Fibroblast of lung (primary cell): ENCODE data around the gene KIF1A. TPM values are rescaled to one million over a fixed set of nuclear protein-coding genes. Genes with fewer than 3 reads are reported as not detected.
"Not testable (repeated sequence)": the region's sequence is repeated elsewhere in the genome, so short reads cannot be mapped to it uniquely, and the experiment has no call there.

ENCODE experiments used
- DNase-seq, 2 donors: peaks; one replicate each; pipeline versions ENCODE4 v3.0.0 to v3.0.0-alpha.2; 2010; ENCODE audit warnings: low read depth in 2 of 2
- H2AFZ ChIP-seq: 2 replicates; pipeline ENCODE4 v1.5.1; 2012; ENCODE audit warnings: low read length, control low read depth, inconsistent platforms
- H3K27ac ChIP-seq: 2 replicates; pipeline ENCODE4 v1.5.1; 2011; ENCODE audit warnings: low read length, control low read depth; ENCODE audit not compliant: insufficient read depth
- H3K27me3 ChIP-seq: 2 replicates; pipeline ENCODE4 v1.5.1; 2011; ENCODE audit warnings: mild to moderate bottlenecking, low read length; ENCODE audit not compliant: control insufficient read depth, insufficient read depth
- H3K36me3 ChIP-seq: 2 replicates; pipeline ENCODE4 v1.5.1; 2011; ENCODE audit warnings: low read length; ENCODE audit not compliant: control insufficient read depth, insufficient read depth
- H3K4me1 ChIP-seq: 2 replicates; pipeline ENCODE4 v1.5.1; 2011; ENCODE audit warnings: low read length; ENCODE audit not compliant: control insufficient read depth, insufficient read depth; ENCODE audit errors: extremely low read depth
- H3K4me2 ChIP-seq: 2 replicates; pipeline ENCODE4 v1.5.1; 2011; ENCODE audit warnings: low read length, control low read depth; ENCODE audit not compliant: insufficient read depth; ENCODE audit errors: extremely low read depth
- H3K4me3 ChIP-seq, 4 experiments: fragments of 200-600 bp in 1 of 4; sonication (generic) in 1 of 4; replicated peaks in 1 of 4; 2 replicates each; pipeline ENCODE4 v1.5.1; 2011 to 2016; ENCODE audit warnings: low read length in 4 of 4, low read depth in 3 of 4, mild to moderate bottlenecking in 3 of 4, control low read depth in 2 of 4, inconsistent platforms in 1 of 4, mixed read lengths in 1 of 4; ENCODE audit not compliant: insufficient read depth in 1 of 4; ENCODE audit errors: control extremely low read depth in 1 of 4
- H3K79me2 ChIP-seq: 2 replicates; pipeline ENCODE4 v1.5.1; 2012; ENCODE audit warnings: mild to moderate bottlenecking, low read length, inconsistent platforms; ENCODE audit not compliant: control insufficient read depth, insufficient read depth
- H3K9ac ChIP-seq: 2 replicates; pipeline ENCODE4 v1.5.1; 2011; ENCODE audit warnings: mild to moderate bottlenecking, low read length, control low read depth; ENCODE audit not compliant: insufficient read depth
- H3K9me3 ChIP-seq: 2 replicates; pipeline ENCODE4 v1.5.1; 2012; ENCODE audit warnings: low read depth, low read length; ENCODE audit not compliant: control insufficient read depth, insufficient read depth
- H4K20me1 ChIP-seq: 2 replicates; pipeline ENCODE4 v1.5.1; 2011; ENCODE audit warnings: low read length; ENCODE audit not compliant: control insufficient read depth, insufficient read depth; ENCODE audit errors: extremely low read depth
- polyA plus RNA-seq, 2 donors: library from polyadenylated mRNA; depleted of rRNA in 1 of 2; stranded (reverse) in 1 of 2; unstranded in 1 of 2; fragments of >200 nt; gene quantifications; 2 replicates each; pipeline ENCODE4 v1.2.1, GENCODE V29; 2011 to 2012; ENCODE audit warnings: missing spikeins in 1 of 2
- total RNA-seq: library from RNA; depleted of rRNA; stranded (reverse); fragments of >200 nt; gene quantifications from 2 replicates; pipeline ENCODE4 v1.2.1, GENCODE V29; 2014

KIF1A gene
- total and polyA plus RNA-seq, 2 donors (not counting 1 experiment from before 2014, with no cell fraction given), result 0.05 TPM; not detected in 1

- not testable (repeated sequence) for H4K20me1 ChIP-seq, DNase-seq, H3K27ac ChIP-seq, H3K79me2 ChIP-seq, H3K36me3 ChIP-seq, H2AFZ ChIP-seq, H3K4me2 ChIP-seq, H3K9ac ChIP-seq, H3K27me3 ChIP-seq, H3K4me3 ChIP-seq, H3K9me3 ChIP-seq, H3K4me1 ChIP-seq
Measured at GRCh38 chr2:240683329-240683979, 136.6 kb downstream of the KIF1A start.

DNA sequence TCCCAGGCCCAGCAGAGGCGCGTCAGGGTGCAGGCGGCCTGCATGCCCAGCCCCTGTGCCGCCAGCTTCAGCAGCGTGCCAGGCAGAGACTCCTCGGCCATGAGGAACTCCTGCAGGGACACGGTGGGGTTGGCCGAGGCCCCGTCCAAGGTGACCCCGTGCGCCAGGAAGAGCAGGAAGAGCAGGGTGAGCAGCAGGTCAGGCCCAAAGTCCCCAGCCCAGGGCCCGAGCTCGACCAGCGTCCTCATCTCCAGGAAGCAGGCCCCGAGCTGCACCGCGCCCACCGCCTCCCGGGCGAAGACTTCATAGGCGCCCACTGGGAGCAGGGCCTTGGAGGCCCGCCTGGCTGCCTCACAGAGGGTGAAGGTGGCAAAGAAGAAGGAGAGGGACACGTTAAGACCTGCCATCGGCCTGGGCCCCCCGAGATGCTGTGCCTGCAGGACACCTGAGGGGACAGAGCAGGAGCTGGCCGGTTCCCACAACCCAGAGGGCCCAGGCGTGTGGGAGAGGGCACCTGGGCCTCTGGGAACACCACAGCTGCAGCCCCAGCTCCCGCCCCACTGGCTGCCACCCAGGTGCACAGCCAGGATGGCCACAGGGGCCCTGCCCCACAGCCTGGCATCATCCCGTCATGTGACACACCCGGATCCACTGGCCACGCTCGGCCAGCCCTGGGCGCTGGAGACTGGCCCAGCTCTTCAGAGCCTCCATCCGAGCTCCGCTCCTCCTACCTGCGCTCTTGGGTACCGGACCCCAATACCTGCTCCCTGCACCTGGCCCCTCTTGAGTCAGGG lies 137.4 kb downstream of the KIF1A start, which contains the start of gene AQP12B:
Gene AQP12B (minus strand): TSS at position 455 of the 794 bp plus-strand sequence. CDS start 48 bp downstream, at position 407.
- not testable (repeated sequence) for H3K4me3 ChIP-seq, H4K20me1 ChIP-seq, H3K79me2 ChIP-seq, H3K4me1 ChIP-seq, H3K4me2 ChIP-seq, H2AFZ ChIP-seq, H3K27me3 ChIP-seq, H3K36me3 ChIP-seq, H3K9me3 ChIP-seq, DNase-seq, H3K9ac ChIP-seq, H3K27ac ChIP-seq

- not testable (repeated sequence) for H2AFZ ChIP-seq, H3K27ac ChIP-seq, H3K36me3 ChIP-seq, H3K27me3 ChIP-seq, H3K4me3 ChIP-seq, H3K4me1 ChIP-seq, H4K20me1 ChIP-seq, DNase-seq, H3K9ac ChIP-seq, H3K4me2 ChIP-seq, H3K79me2 ChIP-seq, H3K9me3 ChIP-seq
Measured at GRCh38 chr2:240680185-240680584, 139.8 kb downstream of the KIF1A start.

GRCh38 chr2:240678909-240679308 lies 141.1 kb downstream of the KIF1A start:
- not testable (repeated sequence) for H3K27ac ChIP-seq, H3K36me3 ChIP-seq, DNase-seq, H4K20me1 ChIP-seq, H3K9ac ChIP-seq, H3K9me3 ChIP-seq, H3K4me2 ChIP-seq, H3K4me1 ChIP-seq, H3K4me3 ChIP-seq, H3K27me3 ChIP-seq, H3K79me2 ChIP-seq, H2AFZ ChIP-seq

- H3K36me3 ChIP-seq, H2AFZ ChIP-seq, H3K9ac ChIP-seq, H3K9me3 ChIP-seq, H3K27me3 ChIP-seq, H4K20me1 ChIP-seq, H3K27ac ChIP-seq, H3K79me2 ChIP-seq, DNase-seq, H3K4me1 ChIP-seq, H3K4me3 ChIP-seq, H3K4me2 ChIP-seq: not testable (repeated sequence)
Measured at GRCh38 chr2:240678043-240678442, 142.0 kb downstream of the KIF1A start.

GRCh38 chr2:240675345-240675744 lies 144.7 kb downstream of the KIF1A start:
- not testable (repeated sequence) for H3K9me3 ChIP-seq, H3K4me1 ChIP-seq, H3K4me2 ChIP-seq, H2AFZ ChIP-seq, H3K79me2 ChIP-seq, H4K20me1 ChIP-seq, H3K9ac ChIP-seq, H3K27me3 ChIP-seq, H3K27ac ChIP-seq, DNase-seq, H3K4me3 ChIP-seq, H3K36me3 ChIP-seq
